Astrocyte (in vitro differentiated cells and primary cell): ENCODE measurements around the gene CORO7. TPM values are rescaled to one million over a fixed set of nuclear protein-coding genes. Genes with fewer than 3 reads are reported as not detected.

ENCODE experiments used
- DNase-seq: peaks from one replicate; pipeline ENCODE4 v3.0.0-alpha.2; 2010; ENCODE audit warnings: low read depth
- FAIRE-seq: peaks from 2 replicates; lab custom pipeline; 2011; peaks lifted over from hg19 to GRCh38; lab: Jason Lieb, UNC
- H2AFZ ChIP-seq: 2 replicates; pipeline ENCODE4 v1.6.0; 2012; ENCODE audit warnings: low read depth, low read length, inconsistent platforms
- H3K27ac ChIP-seq: 2 replicates; pipeline ENCODE4 v1.5.1; 2011; ENCODE audit warnings: low read depth, low read length, inconsistent platforms
- H3K27me3 ChIP-seq: 2 replicates; pipeline ENCODE4 v1.6.0; 2011; ENCODE audit warnings: low read length, inconsistent platforms; ENCODE audit not compliant: insufficient read depth
- H3K36me3 ChIP-seq: 2 replicates; pipeline ENCODE4 v1.5.1; 2011; ENCODE audit warnings: low read length, inconsistent platforms; ENCODE audit not compliant: insufficient read depth
- H3K4me1 ChIP-seq: 2 replicates; pipeline ENCODE4 v1.5.1; 2011; ENCODE audit warnings: low read length, inconsistent platforms; ENCODE audit not compliant: insufficient read depth
- H3K4me2 ChIP-seq: 2 replicates; pipeline ENCODE4 v1.6.0; 2012; ENCODE audit warnings: low read length, inconsistent platforms
- H3K4me3 ChIP-seq: 2 replicates; pipeline ENCODE4 v1.5.1; 2011; ENCODE audit warnings: low read depth, mild to moderate bottlenecking, low read length, inconsistent platforms; ENCODE audit not compliant: insufficient read depth
- H3K79me2 ChIP-seq: 2 replicates; pipeline ENCODE4 v1.6.0; 2012; ENCODE audit warnings: mild to moderate bottlenecking, low read length, inconsistent platforms; ENCODE audit not compliant: insufficient read depth
- H3K9ac ChIP-seq: 2 replicates; pipeline ENCODE4 v1.6.0; 2012; ENCODE audit warnings: mild to moderate bottlenecking, low read length, inconsistent platforms
- H3K9me3 ChIP-seq: 2 replicates; pipeline ENCODE4 v1.5.1; 2012; ENCODE audit warnings: low read depth, mild to moderate bottlenecking, low read length, inconsistent platforms; ENCODE audit not compliant: insufficient read depth
- H4K20me1 ChIP-seq: 2 replicates; pipeline ENCODE4 v1.6.0; 2012; ENCODE audit warnings: low read length, inconsistent platforms; ENCODE audit not compliant: insufficient read depth
- H3K27ac Mint-ChIP-seq: one replicate; pipeline ENCODE4 v1.8.0; 2021; ENCODE audit warnings: mild to moderate bottlenecking, mixed read lengths; ENCODE audit not compliant: unreplicated experiment
- H3K27me3 Mint-ChIP-seq: one replicate; pipeline ENCODE4 v1.8.0; 2021; ENCODE audit warnings: low read depth, mixed read lengths; ENCODE audit not compliant: unreplicated experiment
- H3K36me3 Mint-ChIP-seq: one replicate; pipeline ENCODE4 v1.8.0; 2021; ENCODE audit warnings: low read depth, mixed read lengths; ENCODE audit not compliant: unreplicated experiment
- H3K4me1 Mint-ChIP-seq: one replicate; pipeline ENCODE4 v1.8.0; 2021; ENCODE audit warnings: low read depth, mixed read lengths; ENCODE audit not compliant: unreplicated experiment
- H3K4me3 Mint-ChIP-seq: one replicate; pipeline ENCODE4 v1.8.0; 2021; ENCODE audit warnings: mild to moderate bottlenecking, moderate library complexity, mixed read lengths; ENCODE audit not compliant: unreplicated experiment
- H3K9me3 Mint-ChIP-seq: one replicate; pipeline ENCODE4 v1.8.0; 2021; ENCODE audit warnings: mild to moderate bottlenecking, mixed read lengths; ENCODE audit not compliant: unreplicated experiment
- CTCF ChIP-seq: IDR thresholded peaks from 2 replicates; pipeline ENCODE4 v1.5.1; 2011; ENCODE audit warnings: low read depth, mild to moderate bottlenecking, inconsistent platforms, low read length, moderate library complexity; ENCODE audit not compliant: insufficient read depth
- EZH2 ChIP-seq: IDR thresholded peaks from 2 replicates; pipeline ENCODE4 v1.6.1; 2012; ENCODE audit warnings: mild to moderate bottlenecking, low read length, inconsistent platforms; ENCODE audit not compliant: insufficient read depth
- total RNA-seq: library from RNA; stranded (reverse); gene quantifications from 2 replicates; pipeline ENCODE4 v1.2.1, GENCODE V29; 2021

CORO7 gene
- total RNA-seq, 1 donor from 2014 or later, result 26.4 TPM

DNA sequence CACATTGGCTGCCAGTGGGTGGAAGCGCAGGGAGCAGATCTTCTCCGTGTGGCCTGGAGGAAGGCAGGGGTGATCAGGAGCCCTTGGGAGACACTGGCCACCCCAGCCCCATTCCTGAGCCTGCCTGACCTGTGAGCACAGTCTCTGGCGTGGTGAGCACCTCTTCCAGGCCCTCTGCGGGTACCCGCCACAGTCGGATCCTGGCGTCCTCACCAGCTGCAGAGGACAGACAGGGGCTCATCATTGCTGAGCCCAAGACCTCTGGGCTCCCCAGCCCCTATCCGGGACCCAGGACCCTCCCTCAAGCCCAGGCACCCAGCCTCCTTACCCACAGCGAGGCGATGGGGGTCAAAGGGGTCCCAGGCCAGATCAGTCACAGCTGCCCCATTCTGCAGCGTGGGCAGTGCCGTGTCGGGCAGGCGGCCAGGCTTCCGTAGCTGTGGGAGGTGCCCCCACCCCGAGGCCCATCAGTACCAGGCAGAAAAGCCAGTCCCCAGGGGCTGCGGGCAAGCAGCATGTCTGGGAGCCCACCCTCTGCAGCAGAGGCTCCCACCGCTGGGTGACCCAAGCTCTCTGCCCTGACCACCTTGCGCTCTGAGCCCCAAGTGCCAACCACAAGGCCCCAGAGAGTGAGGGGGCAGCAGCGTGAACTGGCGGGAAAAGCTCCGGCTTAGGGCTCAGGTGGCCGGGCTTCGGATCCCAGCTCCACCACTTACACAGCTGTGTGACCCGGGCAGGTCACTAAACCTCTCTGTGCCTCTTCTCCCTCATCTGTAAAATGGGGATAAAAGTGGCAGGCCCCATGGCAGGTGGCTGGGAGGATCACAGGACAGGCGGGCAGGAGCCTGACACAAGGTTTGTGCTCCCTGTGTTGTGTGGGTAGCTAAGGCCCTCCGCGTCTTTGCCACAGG is 55.1 kb downstream of the CORO7 start:
- Mint-ChIP-seq H3K27ac (no peak overlapping the region), H3K27me3 (no peaks in the 10 kb centered on the region), H3K4me3 (no peak overlapping the region), H3K4me1 (no peaks in the 10 kb centered on the region), H3K36me3 (no peaks in the 10 kb centered on the region), H3K9me3 (no peaks in the 10 kb centered on the region)
- Histone ChIP-seq H4K20me1 (no peaks in the 10 kb centered on the region), H3K79me2 (no peaks in the 10 kb centered on the region), H3K9me3 (no peaks in the 10 kb centered on the region), H3K27ac (no peak overlapping the region), H2AFZ (no peak overlapping the region), H3K27me3 (no peaks in the 10 kb centered on the region), H3K36me3 (no peaks in the 10 kb centered on the region), H3K4me1 (no peaks in the 10 kb centered on the region), H3K4me2 (no peak overlapping the region), H3K4me3 (no peak overlapping the region), H3K9ac (no peak overlapping the region)
- FAIRE-seq (no peak), DNase-seq (no peak)
- TF ChIP-seq EZH2 (no peak), CTCF (no peak)

GRCh38 chr16:4360538-4361021 is 55.8 kb downstream of the CORO7 start:
- no peaks in the 10 kb centered on the region for H3K4me1 ChIP-seq
- FAIRE-seq (no peak), DNase-seq (no peak)
- Mint-ChIP-seq H3K9me3 (no peaks in the 10 kb centered on the region), H3K36me3 (no peaks in the 10 kb centered on the region), H3K27me3 (no peaks in the 10 kb centered on the region), H3K4me1 (no peaks in the 10 kb centered on the region), H3K27ac (no peak overlapping the region), H3K4me3 (no peak overlapping the region)
- no peak overlapping the region for H2AFZ ChIP-seq
- no peaks in the 10 kb centered on the region for H3K36me3 ChIP-seq
- H3K9me3 ChIP-seq, result no peaks in the 10 kb centered on the region
- H3K27me3 ChIP-seq, result no peaks in the 10 kb centered on the region
- H3K4me2 ChIP-seq, result no peak overlapping the region
- H3K4me3 ChIP-seq, result no peak overlapping the region
- no peaks in the 10 kb centered on the region for H3K79me2 ChIP-seq
- no peak overlapping the region for H3K27ac ChIP-seq
- no peaks in the 10 kb centered on the region for H4K20me1 ChIP-seq
- TF ChIP-seq CTCF, result no peak
- TF ChIP-seq EZH2, result no peak
- no peak overlapping the region for H3K9ac ChIP-seq

GRCh38 chr16:4359914-4360313 is 56.5 kb downstream of the CORO7 start:
- Mint-ChIP-seq H3K36me3 (no peaks in the 10 kb centered on the region), H3K9me3 (no peaks in the 10 kb centered on the region), H3K4me3 (no peak overlapping the region), H3K27me3 (no peaks in the 10 kb centered on the region), H3K4me1 (no peaks in the 10 kb centered on the region), H3K27ac (no peak overlapping the region)
- H2AFZ ChIP-seq, result no peak overlapping the region
- H3K4me1 ChIP-seq, result no peaks in the 10 kb centered on the region
- no peak for TF ChIP-seq CTCF
- TF ChIP-seq EZH2, result no peak
- no peak for DNase-seq
- H3K27me3 ChIP-seq, result no peaks in the 10 kb centered on the region
- H3K9ac ChIP-seq, result no peak overlapping the region
- FAIRE-seq, result no peak
- no peak overlapping the region for H3K4me2 ChIP-seq
- H3K4me3 ChIP-seq, result no peak overlapping the region
- no peaks in the 10 kb centered on the region for H3K36me3 ChIP-seq
- H3K27ac ChIP-seq, result no peak overlapping the region
- H3K9me3 ChIP-seq, result no peaks in the 10 kb centered on the region
- no peaks in the 10 kb centered on the region for H3K79me2 ChIP-seq
- no peaks in the 10 kb centered on the region for H4K20me1 ChIP-seq
